ENCODE results near the gene L3MBTL4.

- TF ChIP-seq TAF1 (conservative IDR thresholded peaks at IDR 0.05) (no peak), JUND (IDR thresholded peaks at IDR 0.05) (no peak), YY1 (IDR thresholded peaks at IDR 0.05) (no peak), EGR1 (IDR thresholded peaks at IDR 0.05; ENCODE audit: low read depth in 2 of 2) (no peak), SP1 (IDR thresholded peaks at IDR 0.05) (no peak), ZBTB33 (IDR thresholded peaks at IDR 0.05) (no peak), FOXA1 (IDR thresholded peaks at IDR 0.05) (no peak), RXRA (IDR thresholded peaks at IDR 0.05) (no peak), RAD21 (IDR thresholded peaks at IDR 0.05) (no peak)
- TF ChIP-seq, protein P1, sequence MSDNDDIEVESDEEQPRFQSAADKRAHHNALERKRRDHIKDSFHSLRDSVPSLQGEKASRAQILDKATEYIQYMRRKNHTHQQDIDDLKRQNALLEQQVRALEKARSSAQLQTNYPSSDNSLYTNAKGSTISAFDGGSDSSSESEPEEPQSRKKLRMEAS (IDR thresholded peaks at IDR 0.05): no peak
- TF ChIP-seq, protein P2, sequence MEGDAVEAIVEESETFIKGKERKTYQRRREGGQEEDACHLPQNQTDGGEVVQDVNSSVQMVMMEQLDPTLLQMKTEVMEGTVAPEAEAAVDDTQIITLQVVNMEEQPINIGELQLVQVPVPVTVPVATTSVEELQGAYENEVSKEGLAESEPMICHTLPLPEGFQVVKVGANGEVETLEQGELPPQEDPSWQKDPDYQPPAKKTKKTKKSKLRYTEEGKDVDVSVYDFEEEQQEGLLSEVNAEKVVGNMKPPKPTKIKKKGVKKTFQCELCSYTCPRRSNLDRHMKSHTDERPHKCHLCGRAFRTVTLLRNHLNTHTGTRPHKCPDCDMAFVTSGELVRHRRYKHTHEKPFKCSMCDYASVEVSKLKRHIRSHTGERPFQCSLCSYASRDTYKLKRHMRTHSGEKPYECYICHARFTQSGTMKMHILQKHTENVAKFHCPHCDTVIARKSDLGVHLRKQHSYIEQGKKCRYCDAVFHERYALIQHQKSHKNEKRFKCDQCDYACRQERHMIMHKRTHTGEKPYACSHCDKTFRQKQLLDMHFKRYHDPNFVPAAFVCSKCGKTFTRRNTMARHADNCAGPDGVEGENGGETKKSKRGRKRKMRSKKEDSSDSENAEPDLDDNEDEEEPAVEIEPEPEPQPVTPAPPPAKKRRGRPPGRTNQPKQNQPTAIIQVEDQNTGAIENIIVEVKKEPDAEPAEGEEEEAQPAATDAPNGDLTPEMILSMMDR (IDR thresholded peaks at IDR 0.05; ENCODE audit: low read depth, low read length, missing input control): no peak
- TF ChIP-seq, protein P3, sequence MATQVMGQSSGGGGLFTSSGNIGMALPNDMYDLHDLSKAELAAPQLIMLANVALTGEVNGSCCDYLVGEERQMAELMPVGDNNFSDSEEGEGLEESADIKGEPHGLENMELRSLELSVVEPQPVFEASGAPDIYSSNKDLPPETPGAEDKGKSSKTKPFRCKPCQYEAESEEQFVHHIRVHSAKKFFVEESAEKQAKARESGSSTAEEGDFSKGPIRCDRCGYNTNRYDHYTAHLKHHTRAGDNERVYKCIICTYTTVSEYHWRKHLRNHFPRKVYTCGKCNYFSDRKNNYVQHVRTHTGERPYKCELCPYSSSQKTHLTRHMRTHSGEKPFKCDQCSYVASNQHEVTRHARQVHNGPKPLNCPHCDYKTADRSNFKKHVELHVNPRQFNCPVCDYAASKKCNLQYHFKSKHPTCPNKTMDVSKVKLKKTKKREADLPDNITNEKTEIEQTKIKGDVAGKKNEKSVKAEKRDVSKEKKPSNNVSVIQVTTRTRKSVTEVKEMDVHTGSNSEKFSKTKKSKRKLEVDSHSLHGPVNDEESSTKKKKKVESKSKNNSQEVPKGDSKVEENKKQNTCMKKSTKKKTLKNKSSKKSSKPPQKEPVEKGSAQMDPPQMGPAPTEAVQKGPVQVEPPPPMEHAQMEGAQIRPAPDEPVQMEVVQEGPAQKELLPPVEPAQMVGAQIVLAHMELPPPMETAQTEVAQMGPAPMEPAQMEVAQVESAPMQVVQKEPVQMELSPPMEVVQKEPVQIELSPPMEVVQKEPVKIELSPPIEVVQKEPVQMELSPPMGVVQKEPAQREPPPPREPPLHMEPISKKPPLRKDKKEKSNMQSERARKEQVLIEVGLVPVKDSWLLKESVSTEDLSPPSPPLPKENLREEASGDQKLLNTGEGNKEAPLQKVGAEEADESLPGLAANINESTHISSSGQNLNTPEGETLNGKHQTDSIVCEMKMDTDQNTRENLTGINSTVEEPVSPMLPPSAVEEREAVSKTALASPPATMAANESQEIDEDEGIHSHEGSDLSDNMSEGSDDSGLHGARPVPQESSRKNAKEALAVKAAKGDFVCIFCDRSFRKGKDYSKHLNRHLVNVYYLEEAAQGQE (IDR thresholded peaks at IDR 0.05): no peak
- TF ChIP-seq, protein P4, sequence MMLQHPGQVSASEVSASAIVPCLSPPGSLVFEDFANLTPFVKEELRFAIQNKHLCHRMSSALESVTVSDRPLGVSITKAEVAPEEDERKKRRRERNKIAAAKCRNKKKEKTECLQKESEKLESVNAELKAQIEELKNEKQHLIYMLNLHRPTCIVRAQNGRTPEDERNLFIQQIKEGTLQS (IDR thresholded peaks at IDR 0.05): no peak
Measured at GRCh38 chr18:6158958-6159357, 255.8 kb downstream of the L3MBTL4 start.

Data from liver (tissue), 3 donors.